Measurements from ENCODE around the gene SPATA33. TPM values are rescaled to one million over a fixed set of nuclear protein-coding genes. Genes with fewer than 3 reads are reported as not detected.

SPATA33 gene
- total RNA-seq, 1 donor = 3.3 TPM

GRCh38 chr16:89717688-89718505, 60.3 kb downstream of the SPATA33 start:
- H3K27me3 ChIP-seq (ENCODE audit: insufficient read depth, low read length) = no peaks in the 10 kb centered on the region
- peaks cover 31% of the 10 kb centered on the region for H3K79me2 ChIP-seq (ENCODE audit: insufficient read depth, low read length)
- H3K36me3 ChIP-seq (ENCODE audit: insufficient read depth, low read length) = peaks cover 10% of the 10 kb centered on the region
- H3K4me2 ChIP-seq (ENCODE audit: insufficient read depth, low read length) = no peak overlapping the region
- peak overlapping the region; percentile 23 for H3K27ac ChIP-seq (ENCODE audit: low read depth, low read length)
- H3K4me1 ChIP-seq (ENCODE audit: insufficient read depth, low read length) = peaks cover 23% of the 10 kb centered on the region
- peaks cover 12% of the 10 kb centered on the region for H4K20me1 ChIP-seq (ENCODE audit: insufficient read depth, low read length)
- H3K4me3 ChIP-seq (ENCODE audit: insufficient read depth, low read length) = no peak overlapping the region
- TF ChIP-seq, protein P1, sequence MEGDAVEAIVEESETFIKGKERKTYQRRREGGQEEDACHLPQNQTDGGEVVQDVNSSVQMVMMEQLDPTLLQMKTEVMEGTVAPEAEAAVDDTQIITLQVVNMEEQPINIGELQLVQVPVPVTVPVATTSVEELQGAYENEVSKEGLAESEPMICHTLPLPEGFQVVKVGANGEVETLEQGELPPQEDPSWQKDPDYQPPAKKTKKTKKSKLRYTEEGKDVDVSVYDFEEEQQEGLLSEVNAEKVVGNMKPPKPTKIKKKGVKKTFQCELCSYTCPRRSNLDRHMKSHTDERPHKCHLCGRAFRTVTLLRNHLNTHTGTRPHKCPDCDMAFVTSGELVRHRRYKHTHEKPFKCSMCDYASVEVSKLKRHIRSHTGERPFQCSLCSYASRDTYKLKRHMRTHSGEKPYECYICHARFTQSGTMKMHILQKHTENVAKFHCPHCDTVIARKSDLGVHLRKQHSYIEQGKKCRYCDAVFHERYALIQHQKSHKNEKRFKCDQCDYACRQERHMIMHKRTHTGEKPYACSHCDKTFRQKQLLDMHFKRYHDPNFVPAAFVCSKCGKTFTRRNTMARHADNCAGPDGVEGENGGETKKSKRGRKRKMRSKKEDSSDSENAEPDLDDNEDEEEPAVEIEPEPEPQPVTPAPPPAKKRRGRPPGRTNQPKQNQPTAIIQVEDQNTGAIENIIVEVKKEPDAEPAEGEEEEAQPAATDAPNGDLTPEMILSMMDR (IDR thresholded peaks at IDR 0.05; ENCODE audit: extremely low read depth, low read depth, low read length) = no peak
- H2AFZ ChIP-seq (ENCODE audit: low read length) = no peak overlapping the region
- H3K9me3 ChIP-seq (ENCODE audit: low read depth, low read length) = no peaks in the 10 kb centered on the region
- DNase-seq (ENCODE audit: insufficient read length, low spot score, missing footprints) = no peak

Other genes starting within 250 kb of the SPATA33 start
- gene ANKRD11, start 167.3 kb upstream of the SPATA33 start, total RNA-seq = 78.4 and 97.4 TPM in 2 replicates
- gene SPG7, start 149.4 kb upstream of the SPATA33 start, total RNA-seq = 76.3 and 85.8 TPM in 2 replicates
- 2,112 and 2,440 TPM in 2 replicates for gene RPL13, start 97.2 kb upstream of the SPATA33 start, total RNA-seq
- 7.2 and 21.8 TPM in 2 replicates for gene CPNE7, start 82.1 kb upstream of the SPATA33 start, total RNA-seq
- gene DPEP1, start 44.2 kb upstream of the SPATA33 start, total RNA-seq = 0.29 and 0.36 TPM in 2 replicates
- gene CHMP1A, start 128 bp upstream of the SPATA33 start, total RNA-seq = 101 and 110 TPM in 2 replicates
- 24.8 and 37.6 TPM in 2 replicates for gene CDK10, start 28.9 kb downstream of the SPATA33 start, total RNA-seq
- gene SPATA2L, start 43.9 kb downstream of the SPATA33 start, total RNA-seq = 12.1 and 14.8 TPM in 2 replicates
- gene VPS9D1, start 63.1 kb downstream of the SPATA33 start, total RNA-seq = 13.3 and 14.5 TPM in 2 replicates
- gene ZNF276, start 63.7 kb downstream of the SPATA33 start, total RNA-seq = 11.5 and 12.3 TPM in 2 replicates
- gene FANCA, start 158.8 kb downstream of the SPATA33 start, total RNA-seq = 4.0 and 8.3 TPM in 2 replicates
- 0.72 and 1.5 TPM in 2 replicates for gene SPIRE2, start 170.6 kb downstream of the SPATA33 start, total RNA-seq
- 225 and 230 TPM in 2 replicates for gene TCF25, start 215.8 kb downstream of the SPATA33 start, total RNA-seq

Measured in osteoblast (primary cell).